Purkinje cell (primary cell): ENCODE measurements around the gene CHID1. TPM values are rescaled to one million over a fixed set of nuclear protein-coding genes. Genes with fewer than 3 reads are reported as not detected.

Experiments
- polyA plus RNA-seq: library from polyadenylated mRNA; unstranded; fragments of >200 nt; fragmentation: Nextera tagmentation; gene quantifications from 2 replicates; pipeline ENCODE4 v1.2.1, GENCODE V29; 2014

CHID1 gene
- polyA plus RNA-seq = 25.8 and 47.8 TPM in 2 replicates

GRCh38 chr11:910589-911030 is at the start of gene CHID1:
TSS of gene CHID1 (minus strand) at chr11:910810. CDS start at chr11:904816, 5,994 bp downstream.

GRCh38 chr11:925496-926301 is 15.1 kb upstream of the CHID1 start, which contains the start of gene AP2A2:
TSS of gene AP2A2 (plus strand) at chr11:925870. CDS start at chr11:926022, 152 bp downstream.

GRCh38 chr11:842370-843002 is 68.1 kb downstream of the CHID1 start, which contains the start of the genes POLR2L and TSPAN4:
TSS of gene POLR2L (minus strand) at chr11:842529. CDS start at chr11:842508, 21 bp downstream.
TSS of gene TSPAN4 (plus strand) at chr11:842852. CDS start at chr11:850305, 7,453 bp downstream.

GRCh38 chr11:832529-833113 is 78.0 kb downstream of the CHID1 start, which contains the start of gene CD151:
TSS of gene CD151 (plus strand) at chr11:832952. CDS start at chr11:836070, 3,118 bp downstream.

GRCh38 chr11:827897-828192 is 82.8 kb downstream of the CHID1 start, which contains the start of gene CRACR2B:
TSS of gene CRACR2B (plus strand) at chr11:827919. CDS start at chr11:828608, 689 bp downstream.

GRCh38 chr11:818396-819128 is 92.0 kb downstream of the CHID1 start, which contains the start of gene PNPLA2:
TSS of gene PNPLA2 (plus strand) at chr11:818914. CDS start at chr11:819719, 805 bp downstream.

Other genes with a start within 250 kb of the CHID1 start
- 10.8 and 19.0 TPM in 2 replicates for gene DEAF1, start 215.6 kb downstream of the CHID1 start, polyA plus RNA-seq
- gene TMEM80, start 215.0 kb downstream of the CHID1 start, polyA plus RNA-seq = 31.2 and 39.5 TPM in 2 replicates
- gene EPS8L2, start 204.6 kb downstream of the CHID1 start, polyA plus RNA-seq = 73.8 and 170 TPM in 2 replicates
- gene TALDO1, start 163.3 kb downstream of the CHID1 start, polyA plus RNA-seq = 40.4 and 72.7 TPM in 2 replicates
- gene GATD1, start 133.3 kb downstream of the CHID1 start, polyA plus RNA-seq = 1.9 and 5.7 TPM in 2 replicates
- gene CEND1, start 120.7 kb downstream of the CHID1 start, polyA plus RNA-seq = 14.7 and 20.2 TPM in 2 replicates
- gene SLC25A22, start 112.5 kb downstream of the CHID1 start, polyA plus RNA-seq = 4.6 and 6.6 TPM in 2 replicates
- 0.95 and 0.99 TPM in 2 replicates for gene PIDD1, start 105.6 kb downstream of the CHID1 start, polyA plus RNA-seq
- 295 and 369 TPM in 2 replicates for gene RPLP2, start 100.8 kb downstream of the CHID1 start, polyA plus RNA-seq
- gene PNPLA2, start 91.9 kb downstream of the CHID1 start, polyA plus RNA-seq = 0.77 and 3.1 TPM in 2 replicates
- gene CRACR2B, start 82.9 kb downstream of the CHID1 start, polyA plus RNA-seq = not detected in 2 replicates
- 6.6 and 8.6 TPM in 2 replicates for gene CD151, start 77.9 kb downstream of the CHID1 start, polyA plus RNA-seq
- gene POLR2L, start 68.3 kb downstream of the CHID1 start, polyA plus RNA-seq = 181 and 206 TPM in 2 replicates
- not detected in 2 replicates for gene TSPAN4, start 68.0 kb downstream of the CHID1 start, polyA plus RNA-seq
- 32.3 and 35.2 TPM in 2 replicates for gene AP2A2, start 15.1 kb upstream of the CHID1 start, polyA plus RNA-seq
- gene MUC6, start 125.9 kb upstream of the CHID1 start, polyA plus RNA-seq = not detected in 2 replicates
- gene MUC2, start 164.1 kb upstream of the CHID1 start, polyA plus RNA-seq = not detected in 2 replicates
- gene MUC5AC, start 247.1 kb upstream of the CHID1 start, polyA plus RNA-seq = not detected in 2 replicates